ENCODE measurements around the gene MAGI1. TPM values are rescaled to one million over a fixed set of nuclear protein-coding genes. Genes with fewer than 3 reads are reported as not detected.
A peak's percentile ranks its signal among the peaks of the same experiment; 100 is the strongest.

The MAGI1 gene
- total RNA-seq, 4 donors from 2014 or later, result 7.6 to 42.9 (median 37.0) TPM

DNA sequence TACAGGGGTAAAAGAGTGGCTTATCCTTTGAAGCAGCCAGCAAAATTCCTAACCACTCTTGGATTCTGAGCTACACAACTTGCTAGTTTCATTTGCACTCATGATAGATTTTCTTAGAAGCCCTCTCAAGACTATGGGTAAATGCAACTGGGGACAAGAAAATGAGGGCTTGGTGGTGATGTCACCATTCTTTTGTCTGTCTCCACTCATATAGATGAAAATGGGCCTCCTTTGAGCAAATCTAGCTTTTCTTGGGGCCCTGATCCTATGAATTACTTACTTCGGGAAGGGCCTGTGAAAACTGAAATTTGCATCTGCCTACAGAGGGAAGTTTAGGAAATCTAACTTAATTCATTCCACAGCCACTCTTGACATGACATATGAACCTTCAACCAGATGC is 486.3 kb downstream of the MAGI1 start:
- no peaks in the 10 kb centered on the region for H3K9me3 ChIP-seq
- intact Hi-C loops (cut with DNase I; ENCODE audit: low total_unique reads), result no loop called here
- TF ChIP-seq POLR2A (IDR thresholded peaks at IDR 0.05), result no peak
- TF ChIP-seq, protein P1, sequence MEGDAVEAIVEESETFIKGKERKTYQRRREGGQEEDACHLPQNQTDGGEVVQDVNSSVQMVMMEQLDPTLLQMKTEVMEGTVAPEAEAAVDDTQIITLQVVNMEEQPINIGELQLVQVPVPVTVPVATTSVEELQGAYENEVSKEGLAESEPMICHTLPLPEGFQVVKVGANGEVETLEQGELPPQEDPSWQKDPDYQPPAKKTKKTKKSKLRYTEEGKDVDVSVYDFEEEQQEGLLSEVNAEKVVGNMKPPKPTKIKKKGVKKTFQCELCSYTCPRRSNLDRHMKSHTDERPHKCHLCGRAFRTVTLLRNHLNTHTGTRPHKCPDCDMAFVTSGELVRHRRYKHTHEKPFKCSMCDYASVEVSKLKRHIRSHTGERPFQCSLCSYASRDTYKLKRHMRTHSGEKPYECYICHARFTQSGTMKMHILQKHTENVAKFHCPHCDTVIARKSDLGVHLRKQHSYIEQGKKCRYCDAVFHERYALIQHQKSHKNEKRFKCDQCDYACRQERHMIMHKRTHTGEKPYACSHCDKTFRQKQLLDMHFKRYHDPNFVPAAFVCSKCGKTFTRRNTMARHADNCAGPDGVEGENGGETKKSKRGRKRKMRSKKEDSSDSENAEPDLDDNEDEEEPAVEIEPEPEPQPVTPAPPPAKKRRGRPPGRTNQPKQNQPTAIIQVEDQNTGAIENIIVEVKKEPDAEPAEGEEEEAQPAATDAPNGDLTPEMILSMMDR (IDR thresholded peaks at IDR 0.05), result no peak

DNA sequence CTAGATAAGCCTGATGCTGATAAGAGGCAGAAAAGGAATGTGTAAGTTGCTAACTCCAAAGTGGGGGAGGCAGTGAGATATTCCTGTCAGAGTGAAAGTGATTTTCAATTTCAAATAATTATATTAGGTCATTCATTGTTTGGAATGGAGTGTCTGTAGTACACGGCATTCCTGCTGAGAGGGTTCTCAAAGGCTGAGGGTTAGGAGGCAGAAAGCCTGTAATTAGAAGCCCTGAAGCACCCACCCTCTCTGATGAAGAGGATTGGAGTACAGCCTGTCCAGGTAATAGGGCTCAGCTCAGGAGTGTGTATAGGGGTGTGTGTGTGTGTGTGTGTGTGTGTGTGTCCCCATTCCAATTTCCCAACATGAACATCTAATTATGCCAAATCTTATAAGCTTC is 486.8 kb downstream of the MAGI1 start:
- no peak overlapping the region for H3K27ac ChIP-seq
- H3K9me3 ChIP-seq, result no peaks in the 10 kb centered on the region
- H3K36me3 ChIP-seq, result no peaks in the 10 kb centered on the region
- no peak for DNase-seq
- H3K4me3 ChIP-seq, result no peak overlapping the region
- no peaks in the 10 kb centered on the region for H3K4me1 ChIP-seq
- H3K27me3 ChIP-seq, result no peaks in the 10 kb centered on the region
- TF ChIP-seq, protein P1 (IDR thresholded peaks at IDR 0.05), result no peak
- TF ChIP-seq POLR2A (IDR thresholded peaks at IDR 0.05), result no peak
- intact Hi-C loops (cut with DNase I; ENCODE audit: low total_unique reads), result no loop called here

More for the DNA sequence above, 486.3 kb downstream of the MAGI1 start:
- H3K36me3 ChIP-seq, result no peaks in the 10 kb centered on the region
- H3K4me3 ChIP-seq, result no peak overlapping the region
- DNase-seq, result no peak
- no peaks in the 10 kb centered on the region for H3K4me1 ChIP-seq
- H3K27me3 ChIP-seq, result no peaks in the 10 kb centered on the region
- no peak overlapping the region for H3K27ac ChIP-seq

DNA sequence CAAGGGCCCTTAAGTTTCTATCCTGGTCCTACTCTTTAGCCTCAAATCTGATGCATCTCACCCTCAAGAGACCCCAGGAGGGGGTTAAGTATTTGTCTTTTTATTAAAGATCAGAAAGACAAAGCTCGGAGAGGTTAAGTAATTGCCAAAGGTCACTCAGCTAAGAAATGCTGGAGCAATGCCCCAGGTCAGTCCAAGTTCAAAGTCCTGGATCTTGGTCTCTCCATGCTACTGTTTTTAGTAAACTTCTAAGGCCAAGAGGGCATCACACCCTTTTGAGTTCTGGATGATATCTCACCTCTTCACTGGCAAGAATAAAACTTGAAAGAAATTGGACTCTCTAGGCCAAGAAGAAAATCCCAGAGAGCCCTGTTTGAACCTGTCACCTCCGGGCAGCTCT is 488.6 kb downstream of the MAGI1 start:
- no peak for DNase-seq
- TF ChIP-seq POLR2A (IDR thresholded peaks at IDR 0.05), result no peak
- TF ChIP-seq, protein P1 (IDR thresholded peaks at IDR 0.05), result no peak
- no peak overlapping the region for H3K27ac ChIP-seq
- H3K27me3 ChIP-seq, result no peaks in the 10 kb centered on the region
- H3K4me1 ChIP-seq, result no peaks in the 10 kb centered on the region
- no peaks in the 10 kb centered on the region for H3K36me3 ChIP-seq
- intact Hi-C loops (cut with DNase I; ENCODE audit: low total_unique reads), result no loop called here
- H3K4me3 ChIP-seq, result no peak overlapping the region
- no peaks in the 10 kb centered on the region for H3K9me3 ChIP-seq

DNA sequence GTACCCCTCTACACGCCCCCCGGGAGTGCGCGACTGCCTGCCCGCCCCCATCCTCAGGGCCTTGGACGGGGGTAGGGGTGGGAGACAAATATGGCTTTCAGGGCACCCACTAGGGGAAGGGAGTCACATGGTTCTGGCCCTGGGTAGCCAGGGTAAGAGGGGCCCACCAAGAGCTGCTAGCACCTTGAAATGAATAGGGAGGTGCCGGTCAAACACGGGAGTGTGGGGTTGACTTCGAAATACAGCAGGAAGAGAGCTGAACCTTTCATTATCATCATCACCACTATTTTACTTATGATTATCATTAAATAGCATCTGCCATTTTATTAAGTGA is 489.1 kb downstream of the MAGI1 start:
- no peaks in the 10 kb centered on the region for H3K36me3 ChIP-seq
- H3K9me3 ChIP-seq, result no peaks in the 10 kb centered on the region
- H3K27me3 ChIP-seq, result no peaks in the 10 kb centered on the region
- no peak for TF ChIP-seq POLR2A (IDR thresholded peaks at IDR 0.05)
- TF ChIP-seq, protein P1 (IDR thresholded peaks at IDR 0.05), result no peak
- no peaks in the 10 kb centered on the region for H3K4me1 ChIP-seq
- H3K27ac ChIP-seq, result no peak overlapping the region
- no peak for DNase-seq
- intact Hi-C loops (cut with DNase I; ENCODE audit: low total_unique reads), result no loop called here
- peak overlapping the region; percentile 24 to 44 for H3K4me3 ChIP-seq

DNA sequence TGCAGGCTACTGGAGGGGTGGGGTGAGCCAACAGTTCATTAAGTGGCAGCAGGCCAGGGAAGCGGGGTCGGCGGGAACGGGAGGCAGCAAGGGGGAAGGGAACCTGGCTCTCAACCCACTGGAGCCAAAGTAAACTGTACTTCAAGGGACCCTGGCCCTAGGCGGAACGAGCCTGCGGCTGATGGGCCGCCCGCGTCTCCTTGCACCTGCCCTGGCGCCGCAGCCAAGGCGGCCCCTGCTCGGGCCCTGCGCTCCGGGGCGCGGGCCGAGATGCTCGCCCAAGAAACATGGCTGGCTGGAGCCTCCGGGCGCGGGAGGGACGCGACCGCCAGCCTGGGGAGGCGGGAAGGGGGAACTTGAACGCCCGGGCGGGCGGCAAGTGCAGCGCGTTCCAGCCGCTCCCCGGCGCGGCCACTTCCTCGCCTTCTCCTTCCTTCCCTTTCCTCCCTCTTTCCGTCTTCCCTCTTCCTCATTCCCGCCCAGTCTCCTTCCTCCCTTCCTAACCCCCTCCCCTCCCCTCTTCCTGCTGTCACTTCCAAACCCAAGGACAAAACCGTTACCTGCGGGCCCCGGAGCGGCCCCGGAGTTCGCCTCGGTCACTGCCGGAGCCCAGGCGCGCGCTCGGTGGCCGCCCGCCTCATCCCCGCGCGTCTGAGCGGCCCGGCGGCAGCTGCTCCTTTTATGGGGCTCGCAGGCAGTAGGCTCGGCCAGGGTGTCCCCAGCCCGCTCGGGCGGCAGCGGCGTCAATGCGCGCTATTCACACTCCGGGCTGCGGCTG is 489.7 kb downstream of the MAGI1 start:
- no peaks in the 10 kb centered on the region for H3K4me1 ChIP-seq
- H3K36me3 ChIP-seq, result no peaks in the 10 kb centered on the region
- H3K27me3 ChIP-seq, result no peaks in the 10 kb centered on the region
- H3K4me3 ChIP-seq, result peak overlapping the region; percentile 24 to 44
- intact Hi-C loops (cut with DNase I; ENCODE audit: low total_unique reads), result no loop called here
- H3K27ac ChIP-seq, result no peak overlapping the region
- H3K9me3 ChIP-seq, result no peaks in the 10 kb centered on the region
- DNase-seq, result peak in 1 of 2 donors; percentile 16
- TF ChIP-seq, protein P1 (IDR thresholded peaks at IDR 0.05), result no peak
- TF ChIP-seq POLR2A (IDR thresholded peaks at IDR 0.05), result no peak

All from uterus (tissue), 4 donors.